Gastrocnemius medialis (tissue), 4 donors: ENCODE measurements around the gene DHRS7B. TPM values are rescaled to one million over a fixed set of nuclear protein-coding genes. Genes with fewer than 3 reads are reported as not detected.

ENCODE experiments used
- ATAC-seq, 2 donors: fragments of 150-250 bp; one replicate each; pipeline ENCODE4 v1.9.1; 2016
- DNase-seq, 2 donors: peaks; one replicate each; pipeline ENCODE4 v3.0.0-alpha.2; 2019
- H3K27ac ChIP-seq, 4 donors: fragments of 200-600 bp; sonication (generic); 1 replicate in 1 of 4; 2 replicates in 3 of 4; pipeline ENCODE4 v1.5.1; 2016 to 2018; ENCODE audit warnings: mild to moderate bottlenecking in 2 of 4, moderate library complexity in 1 of 4
- H3K27me3 ChIP-seq, 3 donors: fragments of 200-600 bp; sonication (generic) in 2 of 3; 1 replicate in 1 of 3; 2 replicates in 2 of 3; pipeline versions ENCODE4 v1.5.1 to v1.6.0; 2016 to 2019; ENCODE audit warnings: mild to moderate bottlenecking in 1 of 3, moderate library complexity in 1 of 3
- H3K36me3 ChIP-seq, 2 donors: fragments of 200-600 bp; sonication (generic) in 1 of 2; one replicate each; pipeline ENCODE4 v1.5.1; 2017 to 2018
- H3K4me1 ChIP-seq, 2 donors: fragments of 200-600 bp; sonication (generic) in 1 of 2; one replicate each; pipeline ENCODE4 v1.5.1; 2016 to 2017; ENCODE audit warnings: mild to moderate bottlenecking in 2 of 2
- H3K4me3 ChIP-seq, 4 donors: fragments of 200-600 bp; sonication (generic) in 3 of 4; 1 replicate in 1 of 4; 2 replicates in 3 of 4; pipeline ENCODE4 v1.5.1; 2016 to 2019; ENCODE audit warnings: mild to moderate bottlenecking in 2 of 4
- H3K9me3 ChIP-seq, 3 donors: fragments of 200-600 bp; sonication (generic) in 2 of 3; 1 replicate in 1 of 3; 2 replicates in 2 of 3; pipeline ENCODE4 v1.5.1; 2016 to 2019
- CTCF ChIP-seq, 5 experiments: fragments of 450-650 bp in 3 of 5; fragments of 200-600 bp in 2 of 5; sonication (generic) in 2 of 5; IDR thresholded peaks in 4 of 5; conservative IDR thresholded peaks in 1 of 5; 1 replicate in 4 of 5; 2 replicates in 1 of 5; pipeline ENCODE4 v1.5.1; 2016 to 2019; ENCODE audit warnings: antibody characterized with exemption in 5 of 5, mild to moderate bottlenecking in 3 of 5, moderate library complexity in 3 of 5
- POLR2A ChIP-seq, 2 donors: fragments of 450-650 bp; IDR thresholded peaks; one replicate each; pipeline ENCODE4 v1.6.1; 2017; ENCODE audit warnings: antibody characterized with exemption in 2 of 2, mild to moderate bottlenecking in 2 of 2, moderate library complexity in 2 of 2
- in situ Hi-C, 4 donors: fragments of 200-750 bp; cut with MboI; loops; one replicate each; pipeline versions ENCODE4 v1.15.0 to v1.8.0; 2017; ENCODE audit warnings: low sequenced_read_pairs in 4 of 4
- intact Hi-C: fragments of 100-400 bp; cut with DNase I; formaldehyde crosslinking; loops from one replicate; pipeline ENCODE4 v1.15.1; 2023; ENCODE audit warnings: low total_unique reads
- total RNA-seq, 4 donors: library from RNA; depleted of rRNA; stranded (reverse); fragments of >200 nt; gene quantifications; one replicate each; pipeline versions ENCODE4 v1.1.0 to v1.2.3, GENCODE V29; 2016

Gene DHRS7B
- total RNA-seq, 4 donors from 2014 or later, result 35.7 to 73.2 (median 43.2) TPM

GRCh38 chr17:21202512-21202911 lies 75.7 kb downstream of the DHRS7B start:
- ATAC-seq (no peak), DNase-seq (no peak)
- H3K4me3 ChIP-seq, result no peak overlapping the region
- peak overlapping the region; percentile 80 to 98 (median 91) for H3K27ac ChIP-seq
- intact Hi-C loops (no loop called here), in situ Hi-C loops (no loop called here)
- no peaks in the 10 kb centered on the region for H3K9me3 ChIP-seq
- TF ChIP-seq POLR2A (IDR thresholded peaks at IDR 0.05) (no peak), CTCF (IDR thresholded peaks at IDR 0.05 in 4 of 5, conservative IDR thresholded peaks at IDR 0.05 in 1 of 5) (no peak)
- peaks cover 79 to 89% of the 10 kb centered on the region in 2 donors for H3K4me1 ChIP-seq
- H3K27me3 ChIP-seq, result no peaks in the 10 kb centered on the region
- H3K36me3 ChIP-seq, result peaks cover 0 to 14% of the 10 kb centered on the region in 2 donors

- intact Hi-C loops, result no loop called here
- peaks cover 87 to 88% of the 10 kb centered on the region in 2 donors for H3K4me1 ChIP-seq
- H3K9me3 ChIP-seq, result no peaks in the 10 kb centered on the region
- no peak overlapping the region for H3K4me3 ChIP-seq
- peak overlapping the region; percentile 66 to 98 (median 80) for H3K27ac ChIP-seq
- ATAC-seq, result no peak
- no peak for TF ChIP-seq CTCF (IDR thresholded peaks at IDR 0.05 in 4 of 5, conservative IDR thresholded peaks at IDR 0.05 in 1 of 5)
- TF ChIP-seq POLR2A (IDR thresholded peaks at IDR 0.05), result no peak
- no peak for DNase-seq
- H3K36me3 ChIP-seq, result peaks cover 0 to 3% of the 10 kb centered on the region in 2 donors
- in situ Hi-C loops, result no loop called here
- H3K27me3 ChIP-seq, result no peaks in the 10 kb centered on the region
Observed at GRCh38 chr17:21204935-21205334, 78.2 kb downstream of the DHRS7B start.

DNA sequence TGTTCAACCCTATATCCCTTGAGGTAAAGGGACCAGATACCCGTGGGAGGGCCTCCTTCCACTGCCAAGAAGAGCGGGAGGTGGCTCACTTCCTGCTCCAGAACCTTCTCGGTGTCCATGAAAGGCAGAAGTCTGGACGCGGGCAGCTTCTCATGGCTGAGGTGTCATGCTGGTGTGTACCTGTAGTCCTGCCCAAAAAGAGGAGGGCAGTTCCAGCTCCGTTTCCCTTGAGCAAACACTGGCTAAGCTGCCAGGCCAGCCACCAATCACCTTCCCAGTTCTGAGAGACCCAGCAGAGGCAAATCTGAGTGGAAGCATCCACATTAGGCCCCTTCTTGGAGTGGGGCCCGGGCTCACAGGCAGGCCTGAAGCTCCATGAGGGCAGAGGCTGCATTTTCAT lies 81.6 kb downstream of the DHRS7B start:
- no peak overlapping the region for H3K4me3 ChIP-seq
- peaks cover 88 to 91% of the 10 kb centered on the region in 2 donors for H3K4me1 ChIP-seq
- peak in 1 of 2 donors; percentile 5 for ATAC-seq
- intact Hi-C loops, result loop anchor here (2.0 kb wide), 1 partner anchor 70 kb away; no protein-coding TSS in a partner anchor
- peak overlapping the region; percentile 92 to 98 (median 96) for H3K27ac ChIP-seq
- peaks cover 0 to 3% of the 10 kb centered on the region in 2 donors for H3K36me3 ChIP-seq
- H3K9me3 ChIP-seq, result no peaks in the 10 kb centered on the region
- no peaks in the 10 kb centered on the region for H3K27me3 ChIP-seq
- TF ChIP-seq CTCF (IDR thresholded peaks at IDR 0.05 in 4 of 5, conservative IDR thresholded peaks at IDR 0.05 in 1 of 5) (no peak), POLR2A (IDR thresholded peaks at IDR 0.05) (no peak)
- DNase-seq, result peak in 1 of 2 donors; percentile 70
- in situ Hi-C loops, result no loop called here

DNA sequence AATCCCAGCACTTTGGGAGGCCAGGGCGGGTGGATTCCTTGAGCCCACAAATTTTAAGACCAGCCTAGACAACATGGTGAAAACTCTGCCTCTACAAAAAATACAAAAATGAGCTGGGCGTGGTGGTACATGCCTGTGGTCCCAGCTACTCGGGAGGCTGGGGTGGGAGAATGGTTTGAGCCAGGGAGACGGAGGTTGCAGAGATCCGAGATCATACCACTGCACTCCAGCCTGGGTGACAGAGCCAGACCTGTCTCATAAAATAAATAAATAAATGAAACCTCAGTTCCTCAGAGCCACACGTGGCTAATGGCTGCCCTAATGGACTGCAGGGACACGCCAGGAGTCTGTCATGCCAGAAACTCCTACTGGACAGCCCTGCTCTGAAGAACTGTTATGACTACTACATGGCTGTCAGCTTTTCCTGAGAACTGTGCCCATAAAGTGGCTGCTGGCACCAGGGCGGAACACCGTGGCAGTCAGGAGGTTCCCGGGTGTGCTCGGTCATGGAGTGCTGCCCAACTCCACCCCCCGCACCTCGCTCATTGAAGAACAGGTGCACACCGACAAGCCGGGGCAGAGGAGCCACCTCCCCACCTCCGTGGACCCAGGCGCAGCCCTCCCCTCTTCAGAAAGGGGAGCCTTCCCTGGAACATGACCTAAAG lies 82.9 kb downstream of the DHRS7B start:
- ATAC-seq (peak; percentile 40 to 52), DNase-seq (peak; percentile 89 to 96)
- peak overlapping the region; percentile 92 to 98 (median 96) for H3K27ac ChIP-seq
- H3K4me1 ChIP-seq, result peaks cover 81 to 85% of the 10 kb centered on the region in 2 donors
- H3K4me3 ChIP-seq, result peak overlapping the region in 3 of 4 donors; percentile 4 to 34 (median 17)
- no peaks in the 10 kb centered on the region for H3K9me3 ChIP-seq
- intact Hi-C loops, result loop anchor here (1.0 to 5.0 kb wide), 4 partner anchors 36 to 167 kb away; partner anchors contain the start of gene USP22
- TF ChIP-seq CTCF (IDR thresholded peaks at IDR 0.05 in 4 of 5, conservative IDR thresholded peaks at IDR 0.05 in 1 of 5) (no peak), POLR2A (IDR thresholded peaks at IDR 0.05) (peak; percentile 62 to 71)
- H3K27me3 ChIP-seq, result no peaks in the 10 kb centered on the region
- peaks cover 0 to 3% of the 10 kb centered on the region in 2 donors for H3K36me3 ChIP-seq
- in situ Hi-C loops, result loop anchor here in 1 of 4 donors (10.0 kb wide), 1 partner anchor 85 kb away; the partner anchor contains the start of gene DHRS7B
